ENCODE measurements around the gene FAAP20.

FAAP20 gene

GRCh38 chr1:2227346-2228156 is 33.0 kb upstream of the FAAP20 start:
- Histone ChIP-seq H3K4me2 (ENCODE audit: insufficient read depth, low read length, poor library complexity, severe bottlenecking) (peak overlapping the region; percentile 100), H2BK5ac (ENCODE audit: low read length) (peak overlapping the region; percentile 93)
- no CpG with 5 or more reads among the region's 129 CpGs for WGBS, 2 donors (ENCODE audit: extremely low coverage in 2 of 2, insufficient read length in 2 of 2, insufficient replicate concordance in 1 of 2)

GRCh38 chr1:2226525-2227345 is 32.2 kb upstream of the FAAP20 start:
- no peaks in the 10 kb centered on the region for H3K9me3 ChIP-seq (replicated peaks in 1 of 2; ENCODE audit: control insufficient read depth in 2 of 2, insufficient read depth in 1 of 2, low read depth in 1 of 2, low read length in 2 of 2)
- peak overlapping the region; percentile 97 for H2BK15ac ChIP-seq (ENCODE audit: low read length)
- H4K91ac ChIP-seq (ENCODE audit: low read depth, low read length, poor library complexity): peak overlapping the region; percentile 95
- peak overlapping the region; percentile 94 for H2BK12ac ChIP-seq (ENCODE audit: low read length)
- no peak for DNase-seq (ENCODE audit: low spot score)
- peak overlapping the region; percentile 61 for H2BK120ac ChIP-seq (ENCODE audit: low read depth, low read length)
- peak overlapping the region; percentile 98 for H3K14ac ChIP-seq (ENCODE audit: low read length)
- H3K27ac ChIP-seq (replicated peaks; ENCODE audit: low read length): peak overlapping the region; percentile 92
- H2AK5ac ChIP-seq (ENCODE audit: low read depth, low read length): peak overlapping the region; percentile 99
- H3K36me3 ChIP-seq (replicated peaks in 1 of 2; ENCODE audit: control insufficient read depth in 2 of 2, insufficient read depth in 2 of 2, low read length in 2 of 2): peaks cover 0 to 13% of the 10 kb centered on the region in 2 donors
- H3K4ac ChIP-seq (ENCODE audit: low read length): peak overlapping the region; percentile 99
- peak overlapping the region; percentile 93 for H3K23ac ChIP-seq (ENCODE audit: low read depth, low read length, poor library complexity)
- H3K18ac ChIP-seq (ENCODE audit: low read length): peak overlapping the region; percentile 100
- H3K4me1 ChIP-seq (ENCODE audit: control insufficient read depth in 2 of 2, insufficient read depth in 1 of 2, low read depth in 1 of 2, low read length in 2 of 2): peaks cover 17 to 19% of the 10 kb centered on the region in 2 donors
- peaks cover 0 to 8% (median 0%) of the 10 kb centered on the region in 3 experiments for H3K27me3 ChIP-seq (ENCODE audit: control insufficient read depth in 3 of 3, insufficient read depth in 3 of 3, low read depth in 1 of 3, low read length in 3 of 3)
- H3K4me2 ChIP-seq (ENCODE audit: insufficient read depth, low read length, poor library complexity, severe bottlenecking): peak overlapping the region; percentile 100
- no CpG with 5 or more reads among the region's 73 CpGs for WGBS, 2 donors (ENCODE audit: extremely low coverage in 2 of 2, insufficient read length in 2 of 2, insufficient replicate concordance in 1 of 2)
- peak overlapping the region; percentile 95 for H2AFZ ChIP-seq (ENCODE audit: low read length)
- peak overlapping the region; percentile 87 to 95 for H3K4me3 ChIP-seq (ENCODE audit: low read length in 2 of 2)
- peak overlapping the region; percentile 99 for H3K9ac ChIP-seq (ENCODE audit: low read depth, low read length, poor library complexity)
- H4K8ac ChIP-seq (ENCODE audit: low read depth, low read length): peak overlapping the region; percentile 92
- peaks cover 21% of the 10 kb centered on the region for H3K79me1 ChIP-seq (ENCODE audit: low read depth, low read length)
- peak overlapping the region; percentile 93 for H2BK5ac ChIP-seq (ENCODE audit: low read length)

More at GRCh38 chr1:2227346-2228156, 33.0 kb upstream of the FAAP20 start:
- Histone ChIP-seq H3K36me3 (replicated peaks in 1 of 2; ENCODE audit: control insufficient read depth in 2 of 2, insufficient read depth in 2 of 2, low read length in 2 of 2) (peaks cover 0 to 19% of the 10 kb centered on the region in 2 donors), H3K79me1 (ENCODE audit: low read depth, low read length) (peaks cover 24% of the 10 kb centered on the region), H3K27ac (replicated peaks; ENCODE audit: low read length) (peak overlapping the region; percentile 92), H4K8ac (ENCODE audit: low read depth, low read length) (no peak overlapping the region), H2BK120ac (ENCODE audit: low read depth, low read length) (no peak overlapping the region), H2BK12ac (ENCODE audit: low read length) (peak overlapping the region; percentile 94), H2AFZ (ENCODE audit: low read length) (peak overlapping the region; percentile 95), H3K4me1 (ENCODE audit: control insufficient read depth in 2 of 2, insufficient read depth in 1 of 2, low read depth in 1 of 2, low read length in 2 of 2) (peaks cover 25 to 26% of the 10 kb centered on the region in 2 donors), H3K18ac (ENCODE audit: low read length) (peak overlapping the region; percentile 100), H3K4ac (ENCODE audit: low read length) (peak overlapping the region; percentile 95), H3K4me3 (ENCODE audit: low read length in 2 of 2) (peak overlapping the region; percentile 87 to 95), H3K23ac (ENCODE audit: low read depth, low read length, poor library complexity) (peak overlapping the region; percentile 93), H4K91ac (ENCODE audit: low read depth, low read length, poor library complexity) (peak overlapping the region; percentile 95), H2BK15ac (ENCODE audit: low read length) (peak overlapping the region; percentile 97), H3K9ac (ENCODE audit: low read depth, low read length, poor library complexity) (peak overlapping the region; percentile 99), H3K14ac (ENCODE audit: low read length) (peak overlapping the region; percentile 98), H2AK5ac (ENCODE audit: low read depth, low read length) (peak overlapping the region; percentile 99), H3K9me3 (replicated peaks in 1 of 2; ENCODE audit: control insufficient read depth in 2 of 2, insufficient read depth in 1 of 2, low read depth in 1 of 2, low read length in 2 of 2) (no peaks in the 10 kb centered on the region), H3K27me3 (ENCODE audit: control insufficient read depth in 3 of 3, insufficient read depth in 3 of 3, low read depth in 1 of 3, low read length in 3 of 3) (peaks cover 0 to 8% (median 0%) of the 10 kb centered on the region in 3 experiments)
- peak; percentile 98 for DNase-seq (ENCODE audit: low spot score)

- Histone ChIP-seq H2AFZ (ENCODE audit: low read length) (no peak overlapping the region), H4K91ac (ENCODE audit: low read depth, low read length, poor library complexity) (peak overlapping the region; percentile 53), H2BK120ac (ENCODE audit: low read depth, low read length) (no peak overlapping the region), H3K23ac (ENCODE audit: low read depth, low read length, poor library complexity) (peak overlapping the region; percentile 48), H3K9ac (ENCODE audit: low read depth, low read length, poor library complexity) (no peak overlapping the region), H3K36me3 (replicated peaks in 1 of 2; ENCODE audit: control insufficient read depth in 2 of 2, insufficient read depth in 2 of 2, low read length in 2 of 2) (peaks cover 0 to 7% of the 10 kb centered on the region in 2 donors), H3K9me3 (replicated peaks in 1 of 2; ENCODE audit: control insufficient read depth in 2 of 2, insufficient read depth in 1 of 2, low read depth in 1 of 2, low read length in 2 of 2) (no peaks in the 10 kb centered on the region), H2BK12ac (ENCODE audit: low read length) (no peak overlapping the region), H4K8ac (ENCODE audit: low read depth, low read length) (no peak overlapping the region), H3K4ac (ENCODE audit: low read length) (no peak overlapping the region), H3K27ac (replicated peaks; ENCODE audit: low read length) (no peak overlapping the region), H3K4me3 (ENCODE audit: low read length in 2 of 2) (no peak overlapping the region), H3K4me2 (ENCODE audit: insufficient read depth, low read length, poor library complexity, severe bottlenecking) (no peak overlapping the region), H2AK5ac (ENCODE audit: low read depth, low read length) (peak overlapping the region; percentile 94), H3K27me3 (ENCODE audit: control insufficient read depth in 3 of 3, insufficient read depth in 3 of 3, low read depth in 1 of 3, low read length in 3 of 3) (peaks cover 0 to 8% (median 0%) of the 10 kb centered on the region in 3 experiments), H3K14ac (ENCODE audit: low read length) (peak overlapping the region; percentile 63), H3K79me1 (ENCODE audit: low read depth, low read length) (peaks cover 13% of the 10 kb centered on the region), H3K4me1 (ENCODE audit: control insufficient read depth in 2 of 2, insufficient read depth in 1 of 2, low read depth in 1 of 2, low read length in 2 of 2) (peaks cover 6 to 7% of the 10 kb centered on the region in 2 donors), H2BK15ac (ENCODE audit: low read length) (peak overlapping the region; percentile 72), H2BK5ac (ENCODE audit: low read length) (no peak overlapping the region), H3K18ac (ENCODE audit: low read length) (peak overlapping the region; percentile 60)
- DNase-seq (ENCODE audit: low spot score): no peak
- WGBS, 2 donors (ENCODE audit: extremely low coverage in 2 of 2, insufficient read length in 2 of 2, insufficient replicate concordance in 1 of 2): no CpG with 5 or more reads among the region's 18 CpGs
Observed at GRCh38 chr1:2224631-2225428, 30.3 kb upstream of the FAAP20 start.
